ENCODE results near the gene S100A8. TPM values are rescaled to one million over a fixed set of nuclear protein-coding genes. Genes with fewer than 3 reads are reported as not detected.

The S100A8 gene
- total and polyA plus RNA-seq, 2 donors (not counting 3 experiments of a cell fraction or from before 2014, with no cell fraction given) = not detected

DNA sequence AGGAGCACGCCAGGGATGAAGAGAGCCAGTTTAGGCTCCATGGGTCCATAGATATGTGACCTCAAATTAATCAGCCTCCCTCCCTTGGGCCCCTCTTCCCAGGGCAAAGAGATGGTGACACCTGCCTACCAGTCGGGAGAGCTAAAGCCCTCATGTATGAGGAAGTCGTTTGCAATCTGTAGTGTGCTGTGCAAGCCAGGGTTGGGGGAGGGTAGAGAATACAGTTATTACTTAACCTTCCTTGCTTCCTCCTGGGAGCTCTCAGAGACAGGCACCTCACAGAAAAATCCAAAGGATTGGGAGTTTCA, 46.2 kb downstream of the S100A8 start:
- H3K4me2 ChIP-seq (ENCODE audit: insufficient read depth, low read length) = no peak overlapping the region
- ChIA-PET POLR2A (no interaction called here), CTCF (no interaction called here)
- H3K4me3 ChIP-seq (replicated peaks in 1 of 3; ENCODE audit: insufficient read depth in 1 of 3, low read depth in 1 of 3, low read length in 3 of 3) = no peak overlapping the region
- no peaks in the 10 kb centered on the region for H4K20me1 ChIP-seq (replicated peaks; ENCODE audit: control insufficient read depth, extremely low read depth, insufficient read depth, low read length)
- DNase-seq (ENCODE audit: low read depth, low spot score) (no peak), FAIRE-seq (no peak)
- H3K9me1 ChIP-seq (replicated peaks; ENCODE audit: control insufficient read depth, extremely low read depth, insufficient read depth, low read length) = no peaks in the 10 kb centered on the region
- no peak overlapping the region for H3K27ac ChIP-seq (ENCODE audit: insufficient read depth, low read depth, low read length)
- H3K9ac ChIP-seq (replicated peaks; ENCODE audit: extremely low read depth, insufficient read depth, low read length) = no peak overlapping the region
- dilution Hi-C loops (cut with MboI; ENCODE audit: extremely low pct_ligation_motif_present, low sequenced_read_pairs) = no loop called here
- H3K4me1 ChIP-seq (ENCODE audit: control insufficient read depth, extremely low read depth, insufficient read depth, low read length) = no peaks in the 10 kb centered on the region
- intact Hi-C loops (cut with micrococcal nuclease) = no loop called here
- no peaks in the 10 kb centered on the region for H3K9me3 ChIP-seq (replicated peaks; ENCODE audit: control insufficient read depth, insufficient read depth, low read length)
- H3K79me2 ChIP-seq (ENCODE audit: control insufficient read depth, insufficient read depth, low read length) = no peaks in the 10 kb centered on the region
- no TSS peak for BruUV-seq (replicated peaks)
- H3K27me3 ChIP-seq (ENCODE audit: control insufficient read depth in 2 of 2, insufficient read depth in 2 of 2, low read length in 2 of 2) = peaks cover 2 to 3% of the 10 kb centered on the region in 2 experiments
- H2AFZ ChIP-seq (ENCODE audit: low read depth, low read length) = no peak overlapping the region
- no peak for TF ChIP-seq EZH2 (IDR thresholded peaks at IDR 0.05; ENCODE audit: borderline replicate concordance, low read depth, low read length, severe bottlenecking)
- TF ChIP-seq GATA2 (IDR thresholded peaks at IDR 0.05; ENCODE audit: insufficient read depth, insufficient read length, low read depth, low read length) = no peak
- no peak for TF ChIP-seq MYC (IDR thresholded peaks at IDR 0.05; ENCODE audit: low read depth, low read length)
- no peak for TF ChIP-seq POLR2AphosphoS5 (IDR thresholded peaks at IDR 0.05; ENCODE audit: insufficient read depth, low read depth, low read length)
- no peak for TF ChIP-seq JUN (IDR thresholded peaks at IDR 0.05; ENCODE audit: borderline replicate concordance, insufficient read depth, insufficient read length, low read depth)
- H3K36me3 ChIP-seq (ENCODE audit: control insufficient read depth in 2 of 2, extremely low read depth in 1 of 2, insufficient read depth in 2 of 2, low read length in 2 of 2) = no peaks in the 10 kb centered on the region

DNA sequence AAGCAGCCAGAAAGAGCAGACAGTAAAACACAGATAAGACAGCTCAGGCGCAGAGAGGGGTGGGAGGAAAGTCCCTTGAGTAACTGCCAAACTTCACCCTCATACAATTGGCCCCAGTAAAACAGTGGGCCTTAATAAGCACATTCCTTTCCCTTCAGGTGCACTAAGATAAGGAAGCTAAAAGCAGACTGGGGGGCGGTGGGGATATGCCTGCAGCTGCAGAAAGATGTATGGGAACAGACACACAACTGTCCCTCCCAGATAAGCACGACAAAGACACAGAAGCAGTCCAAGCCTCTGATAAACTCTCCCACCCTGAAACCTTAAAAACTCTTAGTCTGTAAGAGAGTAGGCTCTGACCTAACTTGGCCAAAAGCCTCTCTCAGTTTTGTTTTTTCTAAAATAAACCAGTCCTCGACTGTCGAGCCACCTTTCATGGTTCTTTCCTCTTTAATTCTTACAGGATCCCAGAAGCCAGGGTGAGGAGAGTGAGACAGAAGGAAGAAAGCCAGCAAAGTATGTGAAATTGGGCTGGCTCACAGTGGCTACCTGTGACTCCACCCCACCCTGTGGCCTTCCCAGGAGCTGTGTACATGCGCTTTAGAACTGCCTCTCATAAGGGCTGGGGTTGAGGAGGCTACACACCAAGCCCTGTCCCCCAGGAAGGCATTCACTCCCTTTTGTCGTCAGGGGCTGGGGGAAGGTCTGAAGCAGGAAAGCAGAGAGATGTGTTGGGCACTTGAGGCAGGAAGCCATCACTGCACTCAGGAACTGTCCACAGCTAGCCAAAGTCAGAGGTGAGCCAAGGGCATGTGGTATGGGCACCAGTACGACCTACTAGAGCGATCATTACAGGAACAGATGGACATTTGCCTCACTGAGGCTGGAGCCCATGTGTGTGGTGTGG, 46.8 kb downstream of the S100A8 start:
- no peak overlapping the region for H3K27ac ChIP-seq (ENCODE audit: insufficient read depth, low read depth, low read length)
- no peak overlapping the region for H3K4me2 ChIP-seq (ENCODE audit: insufficient read depth, low read length)
- dilution Hi-C loops (cut with MboI; ENCODE audit: extremely low pct_ligation_motif_present, low sequenced_read_pairs) (no loop called here), intact Hi-C loops (cut with micrococcal nuclease) (no loop called here)
- no peaks in the 10 kb centered on the region for H3K9me1 ChIP-seq (replicated peaks; ENCODE audit: control insufficient read depth, extremely low read depth, insufficient read depth, low read length)
- DNase-seq (ENCODE audit: low read depth, low spot score) = no peak
- no TSS peak for BruUV-seq (replicated peaks)
- H3K9me3 ChIP-seq (replicated peaks; ENCODE audit: control insufficient read depth, insufficient read depth, low read length) = no peaks in the 10 kb centered on the region
- no peaks in the 10 kb centered on the region for H4K20me1 ChIP-seq (replicated peaks; ENCODE audit: control insufficient read depth, extremely low read depth, insufficient read depth, low read length)
- no peak overlapping the region for H2AFZ ChIP-seq (ENCODE audit: low read depth, low read length)
- H3K4me1 ChIP-seq (ENCODE audit: control insufficient read depth, extremely low read depth, insufficient read depth, low read length) = no peaks in the 10 kb centered on the region
- H3K4me3 ChIP-seq (replicated peaks in 1 of 3; ENCODE audit: insufficient read depth in 1 of 3, low read depth in 1 of 3, low read length in 3 of 3) = no peak overlapping the region
- H3K79me2 ChIP-seq (ENCODE audit: control insufficient read depth, insufficient read depth, low read length) = no peaks in the 10 kb centered on the region
- CTCF ChIA-PET = interaction anchor here (1.0 kb wide), 1 partner anchor 9 kb away, joined by 3 read pairs; no protein-coding TSS in a partner anchor
- H3K27me3 ChIP-seq (ENCODE audit: control insufficient read depth in 2 of 2, insufficient read depth in 2 of 2, low read length in 2 of 2) = peaks cover 2 to 3% of the 10 kb centered on the region in 2 experiments
- H3K9ac ChIP-seq (replicated peaks; ENCODE audit: extremely low read depth, insufficient read depth, low read length) = no peak overlapping the region
- no peak for FAIRE-seq
- POLR2A ChIA-PET = no interaction called here
- no peaks in the 10 kb centered on the region for H3K36me3 ChIP-seq (ENCODE audit: control insufficient read depth in 2 of 2, extremely low read depth in 1 of 2, insufficient read depth in 2 of 2, low read length in 2 of 2)
- TF ChIP-seq, protein P1, sequence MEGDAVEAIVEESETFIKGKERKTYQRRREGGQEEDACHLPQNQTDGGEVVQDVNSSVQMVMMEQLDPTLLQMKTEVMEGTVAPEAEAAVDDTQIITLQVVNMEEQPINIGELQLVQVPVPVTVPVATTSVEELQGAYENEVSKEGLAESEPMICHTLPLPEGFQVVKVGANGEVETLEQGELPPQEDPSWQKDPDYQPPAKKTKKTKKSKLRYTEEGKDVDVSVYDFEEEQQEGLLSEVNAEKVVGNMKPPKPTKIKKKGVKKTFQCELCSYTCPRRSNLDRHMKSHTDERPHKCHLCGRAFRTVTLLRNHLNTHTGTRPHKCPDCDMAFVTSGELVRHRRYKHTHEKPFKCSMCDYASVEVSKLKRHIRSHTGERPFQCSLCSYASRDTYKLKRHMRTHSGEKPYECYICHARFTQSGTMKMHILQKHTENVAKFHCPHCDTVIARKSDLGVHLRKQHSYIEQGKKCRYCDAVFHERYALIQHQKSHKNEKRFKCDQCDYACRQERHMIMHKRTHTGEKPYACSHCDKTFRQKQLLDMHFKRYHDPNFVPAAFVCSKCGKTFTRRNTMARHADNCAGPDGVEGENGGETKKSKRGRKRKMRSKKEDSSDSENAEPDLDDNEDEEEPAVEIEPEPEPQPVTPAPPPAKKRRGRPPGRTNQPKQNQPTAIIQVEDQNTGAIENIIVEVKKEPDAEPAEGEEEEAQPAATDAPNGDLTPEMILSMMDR (IDR thresholded peaks at IDR 0.05; ENCODE audit: extremely low read depth in 1 of 2, insufficient read depth in 1 of 2, low read depth in 1 of 2, low read length in 2 of 2) = no peak
- no peak for TF ChIP-seq JUN (IDR thresholded peaks at IDR 0.05; ENCODE audit: borderline replicate concordance, insufficient read depth, insufficient read length, low read depth)

Data from endothelial cell of umbilical vein (primary cell).